VCaP (cell line): ENCODE results near the gene UTP15.

ENCODE experiments used
- H3K27ac ChIP-seq: fragments of 450-650 bp; 2 replicates; pipeline ENCODE4 v1.5.1; 2017
- CTCF ChIP-seq: fragments of 450-650 bp; conservative IDR thresholded peaks from 2 replicates; pipeline ENCODE4 v1.5.1; 2017; ENCODE audit warnings: mild to moderate bottlenecking, moderate library complexity

The UTP15 gene

GRCh38 chr5:73544429-73545402, 20.8 kb upstream of the UTP15 start:
- no peak for TF ChIP-seq CTCF
- H3K27ac ChIP-seq, result peak overlapping the region; percentile 88

GRCh38 chr5:73545403-73545779, 20.2 kb upstream of the UTP15 start:
- peak overlapping the region; percentile 88 for H3K27ac ChIP-seq
- TF ChIP-seq CTCF, result no peak

- no peak overlapping the region; the same call in 1 of the 2 replicates for H3K27ac ChIP-seq
- TF ChIP-seq CTCF, result no peak
These were observed 15.5 kb upstream of the UTP15 start for GRCh38 chr5:73550016-73550415.

GRCh38 chr5:73552642-73553041, 12.9 kb upstream of the UTP15 start:
- no peak overlapping the region for H3K27ac ChIP-seq
- TF ChIP-seq CTCF, result no peak

GRCh38 chr5:73558950-73559349, 6.6 kb upstream of the UTP15 start:
- H3K27ac ChIP-seq, result no peak overlapping the region
- no peak for TF ChIP-seq CTCF

- TF ChIP-seq CTCF, result no peak
- H3K27ac ChIP-seq, result peak overlapping the region; percentile 87
These were observed 1.5 kb upstream of the UTP15 start for GRCh38 chr5:73564018-73564417.

- TF ChIP-seq CTCF, result no peak
- H3K27ac ChIP-seq, result peak overlapping the region; percentile 87
These were observed 868 bp upstream of the UTP15 start for GRCh38 chr5:73564675-73565074.
